Spleen (tissue), 3 donors: Measurements from ENCODE around the gene B4GALT2.

Experiments used
- POLR2A ChIP-seq, 3 donors: fragments of 450-650 bp; IDR thresholded peaks; one replicate each; pipeline ENCODE4 v1.5.1; 2017; ENCODE audit warnings: antibody characterized with exemption in 3 of 3, mild to moderate bottlenecking in 1 of 3
- POLR2AphosphoS5 ChIP-seq, 3 donors: sonication (generic); formaldehyde crosslinking; IDR thresholded peaks; one replicate each; pipeline ENCODE4 v1.5.1; 2017; ENCODE audit warnings: antibody characterized with exemption in 3 of 3

- TF ChIP-seq POLR2A (IDR thresholded peaks at IDR 0.05) (no peak), POLR2AphosphoS5 (IDR thresholded peaks at IDR 0.05) (no peak)
These were observed 13.4 kb downstream of the B4GALT2 start for GRCh38 chr1:43992232-43992995.
